Neuronal stem cell (in vitro differentiated cells): Measurements from ENCODE around the gene TNNI2.
A peak's percentile ranks its signal among the peaks of the same experiment; 100 is the strongest.

Experiments
- DNase-seq: peaks from one replicate; pipeline ENCODE4 v3.0.0-alpha.2; 2013; ENCODE audit warnings: low spot score
- H2AFZ ChIP-seq: one replicate; pipeline ENCODE4 v1.6.1; 2013; ENCODE audit warnings: mild to moderate bottlenecking, low read length, inconsistent platforms
- H2AK5ac ChIP-seq: 2 replicates; pipeline ENCODE4 v1.6.1; 2013; ENCODE audit warnings: low read depth, mild to moderate bottlenecking, inconsistent platforms, low read length, moderate library complexity, mixed read lengths
- H2BK120ac ChIP-seq: 2 replicates; pipeline ENCODE4 v1.6.1; 2013; ENCODE audit warnings: low read depth, mild to moderate bottlenecking, inconsistent platforms, low read length, moderate library complexity, mixed read lengths
- H2BK12ac ChIP-seq: one replicate; pipeline ENCODE4 v1.6.1; 2013; ENCODE audit warnings: low read length, inconsistent platforms
- H2BK15ac ChIP-seq: 2 replicates; pipeline ENCODE4 v1.6.1; 2013; ENCODE audit warnings: mild to moderate bottlenecking, low read length, inconsistent platforms, mixed read lengths
- H2BK5ac ChIP-seq: one replicate; pipeline ENCODE4 v1.6.1; 2013; ENCODE audit warnings: inconsistent platforms, mild to moderate bottlenecking, low read length, moderate library complexity
- H3K14ac ChIP-seq: one replicate; pipeline ENCODE4 v1.6.1; 2013; ENCODE audit warnings: low read length, inconsistent platforms
- H3K18ac ChIP-seq: 2 replicates; pipeline ENCODE4 v1.6.1; 2013; ENCODE audit warnings: low read length, inconsistent platforms
- H3K23ac ChIP-seq: 2 replicates; pipeline ENCODE4 v1.6.1; 2013; ENCODE audit warnings: low read depth, mild to moderate bottlenecking, mixed read lengths, low read length, inconsistent platforms; ENCODE audit not compliant: poor library complexity
- H3K27ac ChIP-seq: replicated peaks from 3 replicates; pipeline ENCODE4 v1.5.1; 2013; ENCODE audit warnings: low read length, inconsistent platforms
- H3K27me3 ChIP-seq, 3 experiments: 2 replicates each; pipeline ENCODE4 v1.6.1; 2013; ENCODE audit warnings: low read length in 3 of 3, mild to moderate bottlenecking in 2 of 3, inconsistent platforms in 1 of 3, low read depth in 1 of 3, mixed read lengths in 1 of 3, moderate library complexity in 1 of 3; ENCODE audit not compliant: control insufficient read depth in 3 of 3, insufficient read depth in 3 of 3
- H3K36me3 ChIP-seq, 2 donors: replicated peaks in 1 of 2; 2 replicates each; pipeline ENCODE4 v1.6.1; 2013; ENCODE audit warnings: low read length in 2 of 2; ENCODE audit not compliant: control insufficient read depth in 2 of 2, insufficient read depth in 2 of 2
- H3K4ac ChIP-seq: 2 replicates; pipeline ENCODE4 v1.6.1; 2013; ENCODE audit warnings: inconsistent platforms, mild to moderate bottlenecking, low read length, moderate library complexity
- H3K4me1 ChIP-seq, 2 donors: 1 replicate in 1 of 2; 2 replicates in 1 of 2; pipeline ENCODE4 v1.6.1; 2013; ENCODE audit warnings: low read length in 2 of 2, low read depth in 1 of 2; ENCODE audit not compliant: control insufficient read depth in 2 of 2, insufficient read depth in 1 of 2
- H3K4me2 ChIP-seq: one replicate; pipeline ENCODE4 v1.6.1; 2013; ENCODE audit warnings: mild to moderate bottlenecking, low read length, inconsistent platforms; ENCODE audit not compliant: insufficient read depth, poor library complexity, severe bottlenecking
- H3K4me3 ChIP-seq, 2 donors: 2 replicates each; pipeline ENCODE4 v1.5.1; 2013; ENCODE audit warnings: low read length in 2 of 2, mild to moderate bottlenecking in 2 of 2, inconsistent platforms in 1 of 2, moderate library complexity in 1 of 2
- H3K79me1 ChIP-seq: one replicate; pipeline ENCODE4 v1.6.1; 2013; ENCODE audit warnings: low read depth, mild to moderate bottlenecking, inconsistent platforms, low read length, moderate library complexity
- H3K9ac ChIP-seq: one replicate; pipeline ENCODE4 v1.6.1; 2013; ENCODE audit warnings: mild to moderate bottlenecking, low read depth, low read length, inconsistent platforms; ENCODE audit not compliant: poor library complexity
- H3K9me3 ChIP-seq, 2 donors: replicated peaks in 1 of 2; 2 replicates each; pipeline versions ENCODE3 to v1.6.1; 2013; ENCODE audit warnings: low read length in 2 of 2, mild to moderate bottlenecking in 2 of 2, inconsistent platforms in 1 of 2, low read depth in 1 of 2, mixed read lengths in 1 of 2, moderate library complexity in 1 of 2; ENCODE audit not compliant: control insufficient read depth in 2 of 2, insufficient read depth in 1 of 2
- H4K8ac ChIP-seq: one replicate; pipeline ENCODE4 v1.6.1; 2013; ENCODE audit warnings: low read depth, mild to moderate bottlenecking, inconsistent platforms, low read length, moderate library complexity
- H4K91ac ChIP-seq: one replicate; pipeline ENCODE4 v1.6.1; 2013; ENCODE audit warnings: low read length, low read depth, mild to moderate bottlenecking, inconsistent platforms; ENCODE audit not compliant: poor library complexity
- WGBS, 2 donors: extraction: QIAGEN DNeasy Blood & Tissue Kit; methylation state at CpG; one replicate each; pipeline ENCODE4 v1.1.7; 2013; ENCODE audit warnings: missing lambda C conversion rate in 2 of 2, mixed read lengths in 1 of 2; ENCODE audit not compliant: insufficient read length in 2 of 2, insufficient replicate concordance in 1 of 2; ENCODE audit errors: extremely low coverage in 2 of 2; 5-methylcytosine and 5-hydroxymethylcytosine counted together

TNNI2 gene

GRCh38 chr11:1839204-1839923, 583 bp downstream of the TNNI2 start:
- no peaks in the 10 kb centered on the region for H3K36me3 ChIP-seq
- no peaks in the 10 kb centered on the region for H3K79me1 ChIP-seq
- H3K27ac ChIP-seq: no peak overlapping the region
- H2BK5ac ChIP-seq: peak overlapping the region; percentile 48
- no peak overlapping the region for H2AFZ ChIP-seq
- H2BK12ac ChIP-seq: peak overlapping the region; percentile 41
- no peak overlapping the region for H4K91ac ChIP-seq
- peaks cover 0 to 50% (median 0%) of the 10 kb centered on the region in 3 experiments for H3K27me3 ChIP-seq
- no peak overlapping the region for H3K4ac ChIP-seq
- no peak overlapping the region for H2BK120ac ChIP-seq
- no peak overlapping the region for H3K23ac ChIP-seq
- peaks cover under 1 to 1% of the 10 kb centered on the region in 2 donors for H3K4me1 ChIP-seq
- no peak overlapping the region for H3K4me2 ChIP-seq
- H4K8ac ChIP-seq: no peak overlapping the region
- no peaks in the 10 kb centered on the region for H3K9me3 ChIP-seq
- H3K14ac ChIP-seq: no peak overlapping the region
- no peak for DNase-seq
- peak overlapping the region; percentile 99 for H2AK5ac ChIP-seq
- WGBS, 2 donors: no CpG with 5 or more reads among the region's 12 CpGs
- peak overlapping the region; percentile 71 for H3K18ac ChIP-seq
- peak overlapping the region; percentile 95 for H2BK15ac ChIP-seq
- no peak overlapping the region for H3K4me3 ChIP-seq
- no peak overlapping the region for H3K9ac ChIP-seq

- Histone ChIP-seq H3K79me1 (no peaks in the 10 kb centered on the region), H3K9me3 (no peaks in the 10 kb centered on the region), H3K36me3 (no peaks in the 10 kb centered on the region), H3K27me3 (peaks cover 0 to 51% (median 0%) of the 10 kb centered on the region in 3 experiments), H2BK15ac (peak overlapping the region; percentile 67), H4K91ac (no peak overlapping the region), H2AFZ (no peak overlapping the region), H4K8ac (peak overlapping the region; percentile 43), H3K4me3 (no peak overlapping the region), H3K18ac (peak overlapping the region; percentile 71), H3K27ac (no peak overlapping the region), H3K9ac (no peak overlapping the region), H2BK5ac (peak overlapping the region; percentile 48), H2BK12ac (no peak overlapping the region), H2BK120ac (peak overlapping the region; percentile 91), H3K4me2 (no peak overlapping the region), H3K4ac (no peak overlapping the region), H3K4me1 (peaks cover 0 to 5% of the 10 kb centered on the region in 2 donors), H2AK5ac (peak overlapping the region; percentile 99), H3K14ac (peak overlapping the region; percentile 82), H3K23ac (peak overlapping the region; percentile 89)
- no peak for DNase-seq
- WGBS, 2 donors: no CpG with 5 or more reads among the region's 26 CpGs
Observed at GRCh38 chr11:1839924-1840779, 1.4 kb downstream of the TNNI2 start.

- H3K36me3 ChIP-seq: no peaks in the 10 kb centered on the region
- peaks cover 0 to 5% of the 10 kb centered on the region in 2 donors for H3K4me1 ChIP-seq
- H3K9ac ChIP-seq: peak overlapping the region; percentile 44
- H4K91ac ChIP-seq: no peak overlapping the region
- H3K4me3 ChIP-seq: peak overlapping the region in 1 of 2 donors; percentile 27
- peak overlapping the region; percentile 91 for H2BK120ac ChIP-seq
- peak overlapping the region; percentile 67 for H2BK15ac ChIP-seq
- peak overlapping the region; percentile 99 for H2AK5ac ChIP-seq
- no peak for DNase-seq
- peak overlapping the region; percentile 23 for H3K4ac ChIP-seq
- no peak overlapping the region for H3K27ac ChIP-seq
- peaks cover 0 to 45% (median 0%) of the 10 kb centered on the region in 3 experiments for H3K27me3 ChIP-seq
- no peak overlapping the region for H3K18ac ChIP-seq
- no peak overlapping the region for H4K8ac ChIP-seq
- H2BK12ac ChIP-seq: no peak overlapping the region
- H2BK5ac ChIP-seq: peak overlapping the region; percentile 75
- H2AFZ ChIP-seq: no peak overlapping the region
- H3K4me2 ChIP-seq: no peak overlapping the region
- no peaks in the 10 kb centered on the region for H3K9me3 ChIP-seq
- no peaks in the 10 kb centered on the region for H3K79me1 ChIP-seq
- H3K23ac ChIP-seq: peak overlapping the region; percentile 89
- WGBS, 2 donors: no CpG with 5 or more reads among the region's 37 CpGs
- H3K14ac ChIP-seq: peak overlapping the region; percentile 82
Observed at GRCh38 chr11:1840780-1841480, 2.1 kb downstream of the TNNI2 start.
